Gastrocnemius medialis (tissue), 4 donors: Measurements from ENCODE around the gene GRPR.

Experiments used
- CTCF ChIP-seq, 5 experiments: fragments of 450-650 bp in 3 of 5; fragments of 200-600 bp in 2 of 5; sonication (generic) in 2 of 5; IDR thresholded peaks in 4 of 5; conservative IDR thresholded peaks in 1 of 5; 1 replicate in 4 of 5; 2 replicates in 1 of 5; pipeline ENCODE4 v1.5.1; 2016 to 2019; ENCODE audit warnings: antibody characterized with exemption in 5 of 5, mild to moderate bottlenecking in 3 of 5, moderate library complexity in 3 of 5
- POLR2A ChIP-seq, 2 donors: fragments of 450-650 bp; IDR thresholded peaks; one replicate each; pipeline ENCODE4 v1.6.1; 2017; ENCODE audit warnings: antibody characterized with exemption in 2 of 2, mild to moderate bottlenecking in 2 of 2, moderate library complexity in 2 of 2

- TF ChIP-seq CTCF (IDR thresholded peaks at IDR 0.05 in 4 of 5, conservative IDR thresholded peaks at IDR 0.05 in 1 of 5) (no peak), POLR2A (IDR thresholded peaks at IDR 0.05) (no peak)
Measured at GRCh38 chrX:16164748-16165147, 41.4 kb downstream of the GRPR start.
